HG02885 (cell line): ENCODE measurements around the gene ARHGAP15.

Experiments
- ATAC-seq: cut with Tn5 transposase; IDR thresholded peaks from one replicate; pipeline ENCODE4 v1.9.1; 2021; ENCODE audit warnings: mild to moderate bottlenecking; ENCODE audit not compliant: unreplicated experiment, poor library complexity

The ARHGAP15 gene

DNA sequence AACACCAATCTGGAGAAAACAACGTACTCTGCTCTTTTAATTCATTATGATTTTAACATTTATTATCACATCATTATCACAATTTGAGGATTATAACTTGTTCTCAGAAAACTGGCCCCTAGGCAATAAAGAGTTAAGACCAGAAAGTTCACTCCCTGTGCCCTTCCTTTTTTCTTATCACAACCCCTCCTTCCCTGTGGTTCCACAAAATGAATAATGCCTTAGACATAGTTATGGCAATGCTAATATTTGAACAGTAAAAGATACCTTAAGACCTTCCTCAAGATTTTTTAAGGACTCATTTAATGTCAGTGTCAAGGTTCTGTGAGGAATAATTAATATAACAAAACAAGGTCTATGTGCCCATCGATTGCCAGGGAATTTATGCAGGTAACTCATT lies 596.2 kb downstream of the ARHGAP15 start:
- no peak for ATAC-seq

DNA sequence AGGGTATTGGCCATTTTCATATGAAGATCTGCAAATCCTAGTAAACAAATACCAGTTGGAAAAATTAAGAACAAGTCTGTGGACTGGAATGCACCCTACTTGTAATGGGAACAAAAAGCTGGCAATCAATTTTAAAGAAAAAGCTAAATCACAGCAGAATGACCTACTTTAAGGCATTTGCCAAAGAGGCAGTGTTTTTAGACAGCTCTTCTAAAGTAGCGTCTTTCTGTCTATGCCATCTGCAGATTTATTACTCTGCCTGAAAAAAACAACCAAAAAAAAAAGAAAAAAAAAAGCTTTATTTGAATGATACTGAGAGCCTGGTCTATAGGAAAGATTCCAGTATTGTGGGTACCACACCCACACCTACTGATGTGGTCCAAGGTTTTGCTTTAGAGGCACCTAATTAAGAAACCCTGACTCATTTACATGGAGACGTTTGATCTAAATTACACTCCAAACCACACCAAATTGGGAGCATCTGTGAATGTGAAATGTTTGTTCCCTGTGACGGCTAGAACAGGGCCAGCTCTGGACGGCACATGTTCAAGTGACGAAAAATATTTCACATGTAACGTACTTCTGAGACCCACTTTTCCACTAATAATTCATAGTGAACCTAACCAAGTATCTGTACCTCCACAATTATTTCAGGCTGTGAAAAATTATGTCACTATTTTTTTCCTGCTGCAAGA lies 597.1 kb downstream of the ARHGAP15 start:
- no peak for ATAC-seq

GRCh38 chr2:143728498-143728897 lies 599.3 kb downstream of the ARHGAP15 start:
- ATAC-seq: no peak

DNA sequence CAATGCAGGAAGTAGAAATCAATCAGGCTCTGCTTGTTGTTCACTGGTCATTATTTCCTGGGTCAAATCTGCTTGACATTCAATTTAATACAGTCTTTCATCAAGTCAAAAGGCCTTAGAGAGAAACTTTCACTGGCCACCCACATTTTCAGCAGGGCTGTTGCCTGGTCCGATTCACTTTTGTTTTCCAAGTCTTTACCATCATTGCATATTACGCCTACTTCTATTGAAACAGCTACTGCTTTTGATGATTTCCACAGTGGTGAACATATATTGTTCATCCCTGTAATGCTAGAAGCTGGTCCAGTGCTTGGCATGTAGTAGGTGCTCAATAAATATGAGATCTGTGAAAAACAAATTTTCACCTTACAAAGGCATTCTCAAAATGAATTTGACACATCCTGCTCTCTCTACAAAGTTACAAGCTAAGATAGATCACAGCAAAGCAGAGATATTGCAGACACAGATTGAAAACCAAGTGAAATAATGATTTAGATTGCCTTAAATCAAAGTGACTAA lies 600.1 kb downstream of the ARHGAP15 start:
- no peak for ATAC-seq

GRCh38 chr2:143730155-143730952 lies 601.1 kb downstream of the ARHGAP15 start:
- ATAC-seq: peak; percentile 75

GRCh38 chr2:143730953-143731260 lies 601.7 kb downstream of the ARHGAP15 start:
- ATAC-seq: peak; percentile 52

DNA sequence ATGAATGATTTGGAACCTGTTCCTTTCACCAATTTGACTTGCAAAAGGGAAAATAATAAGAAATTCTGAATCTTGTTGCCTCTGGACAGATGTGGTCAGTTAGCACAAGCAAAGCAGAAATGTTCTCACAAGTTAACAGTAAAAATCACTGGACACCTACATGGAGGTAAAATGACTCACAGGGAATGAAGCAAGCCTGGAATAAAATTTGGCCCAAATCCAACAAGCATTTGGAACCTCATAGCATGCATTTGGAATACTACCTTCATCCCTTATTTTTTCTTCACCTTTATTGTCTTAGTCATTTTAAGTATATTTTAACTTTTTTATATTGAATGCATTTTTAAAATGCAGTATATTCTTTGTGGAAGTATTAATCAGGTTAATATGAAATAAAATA lies 602.9 kb downstream of the ARHGAP15 start:
- ATAC-seq: no peak

DNA sequence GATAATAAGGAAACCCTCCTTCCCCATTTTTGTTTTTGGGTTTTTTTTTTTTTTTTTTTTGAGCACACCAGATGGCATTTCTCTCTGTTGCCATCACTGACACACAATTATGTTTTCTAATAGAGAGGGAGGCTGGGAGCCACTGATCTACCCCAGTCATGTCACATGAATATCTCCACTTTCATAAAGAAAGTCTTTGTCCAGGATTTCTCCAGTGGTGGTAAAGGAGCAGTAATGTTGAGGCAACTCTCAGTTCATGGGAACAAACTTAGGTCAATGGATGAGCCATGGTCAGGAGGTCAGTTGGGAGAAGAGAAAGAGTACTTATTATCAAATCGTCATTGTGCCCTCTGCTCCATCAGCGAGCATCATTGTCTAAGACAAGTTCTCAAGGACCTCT lies 603.7 kb downstream of the ARHGAP15 start:
- no peak for ATAC-seq

DNA sequence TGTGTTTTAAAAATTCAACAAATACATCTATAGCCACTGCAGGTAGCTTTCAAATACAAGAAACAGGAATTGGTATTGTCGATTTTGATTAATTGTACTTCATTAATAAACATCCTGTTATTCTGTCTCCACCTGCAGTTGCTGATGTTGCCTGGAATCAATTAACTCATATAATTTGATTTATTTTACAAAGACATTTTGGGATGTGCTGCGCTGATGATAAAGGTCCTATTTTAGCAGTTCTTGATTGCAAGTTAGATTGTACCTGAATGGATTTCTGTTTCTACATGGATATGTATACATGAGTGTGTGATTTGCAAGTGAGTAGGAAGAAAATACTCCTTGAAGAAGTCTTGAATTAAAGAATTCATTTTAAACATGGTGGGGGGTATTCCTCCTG lies 605.3 kb downstream of the ARHGAP15 start:
- no peak for ATAC-seq

- no peak for ATAC-seq
These were observed 607.7 kb downstream of the ARHGAP15 start for GRCh38 chr2:143736904-143737303.

- no peak for ATAC-seq
These were observed 611.2 kb downstream of the ARHGAP15 start for GRCh38 chr2:143740431-143740830.

DNA sequence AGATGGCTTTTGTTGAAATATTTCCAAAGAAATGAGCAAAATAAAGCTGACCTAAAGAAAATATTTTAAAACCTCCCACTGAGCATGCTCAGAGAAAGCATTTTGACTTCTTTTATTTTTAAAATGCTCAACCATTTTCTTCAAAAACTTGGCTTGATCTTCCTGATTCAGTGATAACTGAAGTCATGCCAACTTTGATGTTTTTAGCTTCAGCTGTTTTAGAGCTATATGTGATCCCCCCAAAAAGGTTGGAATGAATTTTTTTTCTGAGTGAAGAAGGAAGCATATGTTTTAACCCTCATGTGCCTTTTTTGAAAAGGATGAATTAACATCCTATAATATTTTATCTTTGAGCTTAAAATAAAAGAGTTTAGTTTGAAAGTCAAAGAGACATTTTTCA lies 612.0 kb downstream of the ARHGAP15 start:
- no peak for ATAC-seq

DNA sequence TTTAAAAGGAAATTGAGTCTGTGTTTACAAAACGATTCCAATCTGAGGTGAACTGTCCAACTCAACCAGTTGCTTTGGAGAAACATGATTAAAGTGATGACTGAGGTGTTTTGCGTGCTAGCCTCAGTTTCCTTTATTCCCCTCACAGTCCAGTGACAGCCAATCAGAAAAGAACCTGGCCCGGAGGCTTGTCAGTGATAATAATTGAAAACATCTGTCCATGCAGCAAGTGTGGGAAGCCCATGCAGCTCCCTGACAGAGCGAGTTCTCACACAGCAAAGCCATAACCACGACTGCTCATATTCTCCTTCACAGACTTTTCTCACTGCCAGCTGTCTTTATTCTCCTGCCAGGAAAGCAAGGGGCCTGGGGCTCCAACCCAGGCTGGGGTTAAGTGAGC lies 613.4 kb downstream of the ARHGAP15 start:
- ATAC-seq: no peak

- no peak for ATAC-seq
These were observed 614.9 kb downstream of the ARHGAP15 start for GRCh38 chr2:143744114-143744513.

GRCh38 chr2:143745060-143745459 lies 615.8 kb downstream of the ARHGAP15 start:
- no peak for ATAC-seq

DNA sequence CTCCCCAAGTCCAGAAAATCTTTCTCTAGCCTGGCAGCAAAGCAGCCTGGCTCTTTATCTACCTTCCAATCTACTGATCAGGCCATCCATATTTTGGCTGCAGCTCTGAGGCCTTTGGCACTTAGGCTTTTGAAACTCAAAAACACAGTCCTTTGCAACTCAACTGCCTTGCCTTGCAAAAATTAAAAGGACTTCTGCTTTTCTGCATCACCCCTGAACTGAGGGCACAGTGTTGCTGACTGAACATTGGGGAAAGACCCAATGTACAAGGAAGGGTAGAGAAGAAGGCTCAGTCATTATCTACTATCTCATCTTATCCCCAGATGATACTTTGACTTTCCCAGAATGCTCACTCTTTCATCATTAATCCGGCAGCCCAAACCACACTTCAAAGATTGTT lies 625.5 kb downstream of the ARHGAP15 start:
- ATAC-seq: no peak

DNA sequence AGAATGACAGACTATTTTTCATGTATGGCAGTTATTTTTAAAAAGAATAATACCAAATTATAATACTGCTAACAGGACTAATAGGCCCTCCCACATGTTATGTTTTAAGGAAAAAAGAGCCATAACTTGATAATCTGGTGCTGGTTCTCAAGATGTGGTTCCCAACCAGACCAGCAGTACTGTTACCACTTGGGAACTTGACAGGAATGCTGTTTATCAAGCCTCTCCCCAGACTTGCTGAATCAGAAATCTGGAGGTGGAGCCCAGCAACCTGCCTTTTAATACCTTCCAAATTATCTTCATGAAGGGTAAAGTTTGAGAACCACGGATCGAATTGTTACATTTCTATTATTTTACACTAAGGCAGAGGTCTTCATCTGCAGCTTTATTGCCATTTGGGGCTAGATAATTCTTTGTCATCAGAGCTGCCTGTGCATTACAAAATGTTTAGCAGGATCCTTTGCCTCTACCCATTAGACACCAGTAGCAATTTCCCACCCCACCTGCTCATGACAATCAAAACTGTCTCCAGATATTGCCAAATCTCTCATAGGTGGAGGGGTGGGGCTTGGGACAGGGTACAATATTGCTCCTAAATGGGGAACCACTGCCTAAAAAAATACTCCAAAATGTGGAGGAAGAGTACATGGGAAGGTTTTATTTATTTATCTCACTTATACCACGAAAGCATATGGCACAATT lies 629.6 kb downstream of the ARHGAP15 start:
- no peak for ATAC-seq

GRCh38 chr2:143759455-143759854 lies 630.2 kb downstream of the ARHGAP15 start:
- no peak for ATAC-seq

GRCh38 chr2:143762176-143762928 lies 633.1 kb downstream of the ARHGAP15 start:
- no peak for ATAC-seq

GRCh38 chr2:143764261-143764660 lies 635.0 kb downstream of the ARHGAP15 start:
- ATAC-seq: no peak
